ENCODE measurements around the gene MYPOP. TPM values are rescaled to one million over a fixed set of nuclear protein-coding genes. Genes with fewer than 3 reads are reported as not detected.

MYPOP gene
- total and polyA plus RNA-seq, 3 donors from 2014 or later = 9.4 to 11.1 (median 9.5) TPM

GRCh38 chr19:45865269-45865948 is 37.0 kb downstream of the MYPOP start:
- intact Hi-C loops (cut with DNase I; ENCODE audit: low total_unique reads) = no loop called here
- WGBS, 2 donors = 58 to 73% methylated on average over 9 of the region's 9 CpGs
- no peak for TF ChIP-seq POLR2A (IDR thresholded peaks at IDR 0.05)
- TF ChIP-seq, protein P1, sequence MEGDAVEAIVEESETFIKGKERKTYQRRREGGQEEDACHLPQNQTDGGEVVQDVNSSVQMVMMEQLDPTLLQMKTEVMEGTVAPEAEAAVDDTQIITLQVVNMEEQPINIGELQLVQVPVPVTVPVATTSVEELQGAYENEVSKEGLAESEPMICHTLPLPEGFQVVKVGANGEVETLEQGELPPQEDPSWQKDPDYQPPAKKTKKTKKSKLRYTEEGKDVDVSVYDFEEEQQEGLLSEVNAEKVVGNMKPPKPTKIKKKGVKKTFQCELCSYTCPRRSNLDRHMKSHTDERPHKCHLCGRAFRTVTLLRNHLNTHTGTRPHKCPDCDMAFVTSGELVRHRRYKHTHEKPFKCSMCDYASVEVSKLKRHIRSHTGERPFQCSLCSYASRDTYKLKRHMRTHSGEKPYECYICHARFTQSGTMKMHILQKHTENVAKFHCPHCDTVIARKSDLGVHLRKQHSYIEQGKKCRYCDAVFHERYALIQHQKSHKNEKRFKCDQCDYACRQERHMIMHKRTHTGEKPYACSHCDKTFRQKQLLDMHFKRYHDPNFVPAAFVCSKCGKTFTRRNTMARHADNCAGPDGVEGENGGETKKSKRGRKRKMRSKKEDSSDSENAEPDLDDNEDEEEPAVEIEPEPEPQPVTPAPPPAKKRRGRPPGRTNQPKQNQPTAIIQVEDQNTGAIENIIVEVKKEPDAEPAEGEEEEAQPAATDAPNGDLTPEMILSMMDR (IDR thresholded peaks at IDR 0.05) = no peak

GRCh38 chr19:45864629-45865082 is 37.8 kb downstream of the MYPOP start:
- intact Hi-C loops (cut with DNase I; ENCODE audit: low total_unique reads) = no loop called here
- Histone ChIP-seq H3K36me3 (ENCODE audit: low read depth, missing control alignments) (no peaks in the 10 kb centered on the region), H3K27ac (no peak overlapping the region)

More at GRCh38 chr19:45865269-45865948, 37.0 kb downstream of the MYPOP start:
- Histone ChIP-seq H3K4me1 (peaks cover 14% of the 10 kb centered on the region), H3K9me3 (no peaks in the 10 kb centered on the region), H3K27ac (no peak overlapping the region), H3K36me3 (ENCODE audit: low read depth, missing control alignments) (no peaks in the 10 kb centered on the region), H3K27me3 (no peaks in the 10 kb centered on the region), H3K4me3 (no peak overlapping the region)
- DNase-seq = no peak

DNA sequence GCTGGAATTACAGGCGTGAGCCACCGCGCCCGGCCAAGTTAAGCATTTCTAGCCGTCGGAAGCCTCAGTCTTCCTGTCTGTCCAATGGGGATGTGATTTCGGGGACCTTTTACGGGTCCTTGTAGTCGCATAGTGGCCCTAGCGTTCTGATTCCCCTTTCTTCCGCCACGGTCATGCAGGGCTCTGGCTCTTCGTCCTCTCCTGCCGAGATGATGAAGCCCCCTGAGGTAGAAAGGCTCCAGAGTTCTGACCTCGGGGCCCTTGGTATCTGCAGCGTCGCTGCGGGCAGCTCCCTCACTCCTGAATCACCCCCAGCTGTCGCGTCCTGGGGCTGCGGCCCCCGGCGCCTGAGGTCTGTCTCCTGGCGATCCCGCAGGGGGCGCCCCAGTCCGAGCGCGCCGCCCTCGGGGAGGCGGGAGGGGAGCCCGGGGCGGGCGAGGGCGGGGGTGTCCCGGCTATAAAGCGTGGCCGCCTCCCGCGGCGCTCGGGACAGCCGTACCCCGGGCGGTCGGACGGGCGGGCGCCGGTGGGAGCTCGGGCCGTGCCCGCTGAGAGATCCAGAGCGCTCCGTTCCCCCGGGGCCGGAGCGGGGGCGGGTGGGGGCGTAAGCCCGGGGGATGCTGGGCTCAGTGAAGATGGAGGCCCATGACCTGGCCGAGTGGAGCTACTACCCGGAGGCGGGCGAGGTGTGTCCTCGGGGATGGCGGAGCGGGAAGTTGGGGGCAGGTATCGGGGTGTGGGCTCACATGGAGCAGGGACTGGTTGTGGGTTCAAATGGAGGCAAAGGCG is 38.4 kb downstream of the MYPOP start, which contains the start of gene FOXA3:
Gene FOXA3, plus strand, starts transcription at position 487 of the 789 bp plus-strand sequence. Its CDS starts 131 bp downstream, at position 618.
- Histone ChIP-seq H3K4me3 (peak within 1 kb of the TSS; percentile 85 to 86), H3K36me3 (ENCODE audit: low read depth, missing control alignments) (no peaks in the 10 kb centered on the region), H3K4me1 (peaks cover 14% of the 10 kb centered on the region), H3K27ac (no peak within 1 kb of the TSS), H3K9me3 (no peaks in the 10 kb centered on the region), H3K27me3 (no peaks in the 10 kb centered on the region)
- DNase-seq = no peak
- WGBS, 2 donors = 5 to 6% methylated on average over 19 to 47 of the region's 71 CpGs
- intact Hi-C loops (cut with DNase I; ENCODE audit: low total_unique reads) = no loop called here
- TF ChIP-seq POLR2A (IDR thresholded peaks at IDR 0.05) = no peak
- TF ChIP-seq, protein P1 (IDR thresholded peaks at IDR 0.05) = peak in 2 of 3 experiments; percentile 9 to 36

More at GRCh38 chr19:45864629-45865082, 37.8 kb downstream of the MYPOP start:
- H3K4me1 ChIP-seq = peaks cover 14% of the 10 kb centered on the region
- H3K4me3 ChIP-seq = peak overlapping the region; percentile 85 to 86
- TF ChIP-seq, protein P1 (IDR thresholded peaks at IDR 0.05) = no peak
- no peak for TF ChIP-seq POLR2A (IDR thresholded peaks at IDR 0.05)
- DNase-seq = no peak
- no peaks in the 10 kb centered on the region for H3K9me3 ChIP-seq
- H3K27me3 ChIP-seq = no peaks in the 10 kb centered on the region
- WGBS, 2 donors = 12 to 30% methylated on average over 12 of the region's 12 CpGs

DNA sequence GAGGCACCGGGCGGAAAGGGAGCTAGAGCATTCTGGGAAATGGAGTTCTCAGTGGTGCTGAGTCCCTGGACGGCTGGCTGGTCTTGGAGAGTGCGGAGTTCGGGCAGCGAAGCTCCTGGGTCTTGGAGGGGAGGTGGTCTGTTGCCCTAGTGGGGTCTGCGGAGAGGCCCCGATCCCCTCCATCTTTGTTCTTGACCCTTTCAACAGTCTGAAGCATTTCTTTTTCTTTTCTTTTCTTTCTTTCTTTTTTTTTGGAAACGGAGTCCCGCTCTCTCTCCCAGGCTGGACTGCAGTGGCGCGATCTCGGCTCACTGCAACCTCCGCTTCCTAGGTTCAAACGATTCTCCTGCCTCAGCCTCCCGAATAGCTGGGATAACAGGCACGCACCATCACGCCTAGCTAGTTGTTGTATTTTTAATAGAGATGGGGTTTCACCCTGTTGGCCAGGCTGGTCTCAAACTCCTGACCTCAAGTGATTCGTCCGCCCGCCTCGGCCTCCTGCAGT is 39.0 kb downstream of the MYPOP start:
- H3K27ac ChIP-seq = no peak overlapping the region
- no peaks in the 10 kb centered on the region for H3K9me3 ChIP-seq
- intact Hi-C loops (cut with DNase I; ENCODE audit: low total_unique reads) = no loop called here
- WGBS, 2 donors = 0 to 4% methylated on average over 22 of the region's 22 CpGs
- no peaks in the 10 kb centered on the region for H3K36me3 ChIP-seq (ENCODE audit: low read depth, missing control alignments)
- TF ChIP-seq, protein P1 (IDR thresholded peaks at IDR 0.05) = no peak
- no peak for TF ChIP-seq POLR2A (IDR thresholded peaks at IDR 0.05)
- no peaks in the 10 kb centered on the region for H3K27me3 ChIP-seq
- H3K4me1 ChIP-seq = peaks cover 14% of the 10 kb centered on the region
- peak overlapping the region; percentile 85 to 86 for H3K4me3 ChIP-seq
- DNase-seq = no peak

Data from testis (tissue), 3 donors.